Liver (tissue), 9 donors: ENCODE data around the gene INHBA. TPM values are rescaled to one million over a fixed set of nuclear protein-coding genes. Genes with fewer than 3 reads are reported as not detected.

Experiments used
- DNase-seq: peaks from one replicate; pipeline ENCODE4 v3.0.0-alpha.2; 2017; ENCODE audit warnings: low spot score
- H3K27ac ChIP-seq, 2 donors: one replicate each; pipeline ENCODE4 v1.7.0; 2013; ENCODE audit warnings: inconsistent platforms in 2 of 2, low read length in 2 of 2, control low read depth in 1 of 2, low read depth in 1 of 2, mild to moderate bottlenecking in 1 of 2
- H3K27me3 ChIP-seq, 4 donors: one replicate each; pipeline versions ENCODE4 v1.6.1 to v1.7.0; 2013; ENCODE audit warnings: low read length in 3 of 4, inconsistent platforms in 1 of 4, mild to moderate bottlenecking in 1 of 4, moderate library complexity in 1 of 4; ENCODE audit not compliant: control insufficient read depth in 4 of 4, insufficient read depth in 4 of 4
- H3K36me3 ChIP-seq, 4 donors: one replicate each; pipeline versions ENCODE4 v1.6.1 to v1.7.0; 2013; ENCODE audit warnings: low read length in 3 of 4, mild to moderate bottlenecking in 3 of 4, low read depth in 1 of 4, moderate library complexity in 1 of 4; ENCODE audit not compliant: control insufficient read depth in 4 of 4, insufficient read depth in 3 of 4
- H3K4me1 ChIP-seq, 4 donors: one replicate each; pipeline versions ENCODE4 v1.6.1 to v1.7.0; 2013; ENCODE audit warnings: low read length in 3 of 4, mild to moderate bottlenecking in 3 of 4, moderate library complexity in 1 of 4; ENCODE audit not compliant: control insufficient read depth in 4 of 4, insufficient read depth in 4 of 4
- H3K4me3 ChIP-seq, 3 donors: one replicate each; pipeline versions ENCODE4 v1.6.1 to v1.7.0; 2013; ENCODE audit warnings: low read length in 3 of 3, control low read depth in 1 of 3, low read depth in 1 of 3, mild to moderate bottlenecking in 1 of 3
- H3K9ac ChIP-seq, 2 donors: one replicate each; pipeline ENCODE4 v1.7.0; 2013; ENCODE audit warnings: low read length in 2 of 2, mild to moderate bottlenecking in 2 of 2, moderate library complexity in 2 of 2, control low read depth in 1 of 2, low read depth in 1 of 2
- H3K9me3 ChIP-seq, 4 donors: one replicate each; pipeline versions ENCODE4 v1.6.1 to v1.7.0; 2013; ENCODE audit warnings: low read length in 3 of 4; ENCODE audit not compliant: control insufficient read depth in 4 of 4
- EGR1 ChIP-seq, 2 donors: IDR thresholded peaks; 2 replicates each; pipeline ENCODE4 v1.6.1; 2016 to 2018; ENCODE audit warnings: antibody characterized with exemption in 2 of 2, low read depth in 2 of 2
- FOXA2 ChIP-seq: IDR thresholded peaks from 2 replicates; pipeline ENCODE4 v1.6.1; 2016; ENCODE audit warnings: antibody characterized with exemption
- GABPA ChIP-seq, 2 donors: IDR thresholded peaks in 1 of 2; conservative IDR thresholded peaks in 1 of 2; 2 replicates each; pipeline ENCODE4 v1.6.1; 2016; ENCODE audit warnings: antibody characterized with exemption in 2 of 2, mild to moderate bottlenecking in 1 of 2, moderate library complexity in 1 of 2
- HNF4A ChIP-seq, 2 donors: conservative IDR thresholded peaks; 2 replicates each; pipeline ENCODE4 v1.6.1; 2016; ENCODE audit warnings: antibody characterized with exemption in 2 of 2, mild to moderate bottlenecking in 2 of 2
- JUND ChIP-seq, 2 donors: IDR thresholded peaks; 2 replicates each; pipeline ENCODE4 v1.6.1; 2016; ENCODE audit warnings: antibody characterized with exemption in 2 of 2
- NR2F2 ChIP-seq: IDR thresholded peaks from 2 replicates; pipeline ENCODE4 v1.6.1; 2016; ENCODE audit warnings: antibody characterized with exemption
- RAD21 ChIP-seq, 2 donors: IDR thresholded peaks; 2 replicates each; pipeline ENCODE4 v1.6.1; 2016; ENCODE audit warnings: antibody characterized with exemption in 2 of 2, mild to moderate bottlenecking in 2 of 2
- RXRA ChIP-seq, 2 donors: IDR thresholded peaks; 2 replicates each; pipeline ENCODE4 v1.6.1; 2017 to 2018; ENCODE audit warnings: antibody characterized with exemption in 2 of 2, mild to moderate bottlenecking in 1 of 2
- SP1 ChIP-seq: IDR thresholded peaks from 2 replicates; pipeline ENCODE4 v1.6.1; 2018; ENCODE audit warnings: antibody characterized with exemption, mild to moderate bottlenecking
- TAF1 ChIP-seq: conservative IDR thresholded peaks from 2 replicates; pipeline ENCODE4 v1.6.1; 2016; ENCODE audit warnings: antibody characterized with exemption, mild to moderate bottlenecking
- YY1 ChIP-seq: IDR thresholded peaks from 2 replicates; pipeline ENCODE4 v1.6.1; 2016; ENCODE audit warnings: antibody characterized with exemption, mild to moderate bottlenecking
- WGBS: extraction: QIAGEN DNeasy Blood & Tissue Kit; methylation state at CpG from one replicate; pipeline ENCODE4 v1.1.7; 2013; 5-methylcytosine and 5-hydroxymethylcytosine counted together
- polyA plus RNA-seq, 2 donors: library from polyadenylated mRNA; stranded (reverse) in 1 of 2; unstranded in 1 of 2; fragments of 200-250 nt in 1 of 2; fragments of >200 nt in 1 of 2; fragmentation: Nextera tagmentation in 1 of 2; extraction: Ambion mirVana in 1 of 2; gene quantifications; one replicate each; pipeline versions ENCODE4 v1.2.1 to v1.2.3, GENCODE V29; 2013 to 2015
- total RNA-seq, 2 donors: library from RNA; depleted of rRNA; stranded (reverse); fragments of >200 nt; gene quantifications; one replicate each; pipeline ENCODE4 v1.2.3, GENCODE V29; 2014
- TF ChIP-seq, protein P1 (sequence below): IDR thresholded peaks from 2 replicates; pipeline ENCODE4 v1.6.1; 2016; ENCODE audit warnings: antibody characterized with exemption
- TF ChIP-seq, protein P2 (sequence below): IDR thresholded peaks from 2 replicates; pipeline ENCODE4 v1.6.1; 2016; ENCODE audit warnings: antibody characterized with exemption
- TF ChIP-seq, protein P3 (sequence below): fragments of 150-350 bp; IDR thresholded peaks from 2 replicates; pipeline ENCODE4 v1.5.1; 2017; ENCODE audit warnings: improper control_type of control experiment, low read depth, low read length; ENCODE audit not compliant: missing input control
- TF ChIP-seq, protein P4 (sequence below): IDR thresholded peaks from 2 replicates; pipeline ENCODE4 v1.6.1; 2016; ENCODE audit warnings: antibody characterized with exemption
- donor health status: healthy.
- donor health status: healthy.
- donor health status: healthy.
- donor health status: healthy.
- donor health status: healthy.

INHBA gene
- total and polyA plus RNA-seq, 4 donors = 0.23 to 8.9 (median 3.0) TPM

DNA sequence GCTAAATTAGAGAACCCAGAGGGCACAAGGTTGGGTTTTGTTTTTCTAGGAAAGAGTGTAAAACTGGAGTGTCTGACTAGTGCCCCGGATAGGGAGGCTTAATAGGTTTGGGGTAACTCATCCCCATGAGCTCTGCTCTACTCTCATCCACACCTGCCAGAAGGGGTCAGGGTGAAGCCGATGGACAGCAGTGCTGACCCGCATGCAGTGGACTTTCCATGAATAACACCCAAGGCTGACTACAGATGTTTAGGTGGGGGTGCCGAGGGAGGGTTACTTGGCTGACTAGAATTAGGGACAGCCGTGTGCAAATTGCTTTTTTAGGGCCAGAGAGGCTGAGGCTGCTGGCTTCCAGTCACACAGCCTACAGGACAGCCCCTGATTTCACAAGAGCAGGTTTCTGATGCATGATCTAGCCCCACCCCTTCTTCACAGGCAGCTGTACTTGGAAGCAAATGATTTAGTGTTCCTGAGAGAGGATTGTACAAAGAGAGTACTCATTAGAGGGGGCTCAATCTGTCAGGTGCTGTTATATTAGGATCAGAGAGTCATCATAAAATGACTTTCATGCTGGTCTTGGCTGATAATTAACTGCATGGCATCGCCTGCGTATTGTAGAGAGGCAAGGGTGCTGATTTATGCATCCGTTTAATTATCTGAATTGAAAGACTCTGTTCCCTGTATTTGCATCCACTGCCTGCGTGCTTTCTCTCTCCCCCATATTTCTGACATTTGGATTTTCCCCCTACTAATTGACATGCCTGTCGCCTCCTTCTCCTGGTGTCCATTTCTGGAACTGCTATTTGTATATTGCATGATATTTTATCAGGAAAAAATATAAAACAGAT lies 9.5 kb downstream of the INHBA start (continued):
- TF ChIP-seq, protein P1, sequence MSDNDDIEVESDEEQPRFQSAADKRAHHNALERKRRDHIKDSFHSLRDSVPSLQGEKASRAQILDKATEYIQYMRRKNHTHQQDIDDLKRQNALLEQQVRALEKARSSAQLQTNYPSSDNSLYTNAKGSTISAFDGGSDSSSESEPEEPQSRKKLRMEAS = peak; percentile 54
- TF ChIP-seq SP1 (peak; percentile 34), YY1 (peak; percentile 42)

DNA sequence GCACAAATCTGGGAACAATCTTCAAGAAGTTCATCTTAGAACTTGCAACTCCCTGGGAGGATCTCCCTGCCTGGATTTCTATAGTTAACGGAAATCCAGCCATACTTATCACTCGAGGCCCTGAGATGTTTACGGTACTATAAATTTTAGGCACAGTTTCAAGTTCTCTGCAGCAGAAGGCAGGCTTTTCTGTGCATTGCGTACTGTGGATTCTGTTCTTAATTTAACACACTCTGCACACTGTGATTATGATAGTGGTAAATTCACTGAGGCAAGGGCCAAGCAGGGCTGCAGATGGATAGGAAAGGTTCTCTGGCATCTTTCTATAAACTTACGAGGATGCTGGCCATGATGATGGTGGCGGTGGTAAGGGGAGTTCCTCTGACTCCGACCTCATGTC lies 10.6 kb downstream of the INHBA start:
- H3K36me3 ChIP-seq = peaks cover 0 to 3% (median 1%) of the 10 kb centered on the region in 4 donors
- no peaks in the 10 kb centered on the region for H3K27me3 ChIP-seq
- peaks cover 16 to 66% (median 55%) of the 10 kb centered on the region in 4 donors for H3K4me1 ChIP-seq
- no peak overlapping the region for H3K4me3 ChIP-seq
- peak overlapping the region in 1 of 2 donors; percentile 14 for H3K9ac ChIP-seq
- TF ChIP-seq, protein P2, sequence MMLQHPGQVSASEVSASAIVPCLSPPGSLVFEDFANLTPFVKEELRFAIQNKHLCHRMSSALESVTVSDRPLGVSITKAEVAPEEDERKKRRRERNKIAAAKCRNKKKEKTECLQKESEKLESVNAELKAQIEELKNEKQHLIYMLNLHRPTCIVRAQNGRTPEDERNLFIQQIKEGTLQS = no peak
- no peak for TF ChIP-seq TAF1
- peak overlapping the region; percentile 59 to 79 for H3K27ac ChIP-seq
- H3K9me3 ChIP-seq = no peaks in the 10 kb centered on the region
- 54% methylated on average over 7 of the region's 7 CpGs for WGBS
- no peak for DNase-seq

DNA sequence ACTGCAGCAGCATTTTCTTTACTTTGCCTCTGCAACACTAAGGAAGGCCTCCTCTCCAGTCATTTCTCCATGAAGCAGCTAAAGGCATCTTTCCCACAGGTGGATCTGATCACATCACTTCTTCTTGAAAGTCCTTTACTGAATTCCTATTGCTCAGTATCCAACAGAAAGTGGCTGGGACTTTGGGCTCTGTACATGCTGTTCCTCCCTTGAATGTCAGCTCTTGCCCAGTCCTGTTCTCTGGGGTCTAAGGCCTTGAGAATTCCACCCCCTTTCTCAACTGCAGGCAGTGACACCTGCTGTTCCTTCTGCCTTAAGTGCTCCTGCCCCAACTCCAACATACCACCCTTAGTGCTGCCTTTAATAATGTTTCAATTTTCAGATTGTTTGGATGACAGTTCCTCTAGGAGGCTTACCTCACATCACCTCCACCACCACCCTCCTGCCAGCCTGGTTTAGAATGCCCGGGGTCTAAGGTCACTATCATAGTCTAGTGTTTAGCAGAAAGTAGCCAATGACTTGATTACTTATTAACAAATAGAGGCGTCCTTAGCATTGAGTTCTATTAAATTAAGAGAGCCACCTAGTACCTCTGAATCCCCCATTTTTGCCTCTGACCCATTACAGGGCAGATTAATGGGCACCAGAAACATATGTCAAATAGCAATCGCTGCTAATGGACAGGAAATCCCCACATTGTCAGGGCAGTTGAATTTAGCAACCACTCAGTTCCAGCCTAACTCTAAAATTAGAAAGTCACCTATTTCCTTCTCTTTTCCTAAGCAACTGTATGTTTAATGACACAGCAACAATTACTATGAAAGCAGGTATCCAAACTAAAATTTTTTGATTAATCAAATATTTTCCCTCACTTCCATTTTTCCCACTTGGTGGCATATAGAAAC lies 11.4 kb downstream of the INHBA start:
- Histone ChIP-seq H3K27ac (peak overlapping the region; percentile 59 to 79), H3K4me1 (peaks cover 16 to 64% (median 53%) of the 10 kb centered on the region in 4 donors), H3K9me3 (no peaks in the 10 kb centered on the region), H3K4me3 (no peak overlapping the region), H3K27me3 (no peaks in the 10 kb centered on the region), H3K36me3 (peaks cover 0 to 3% (median 1%) of the 10 kb centered on the region in 4 donors), H3K9ac (peak overlapping the region in 1 of 2 donors; percentile 14)
- TF ChIP-seq RAD21 (IDR thresholded peaks at IDR 0.05) (peak; percentile 45 to 63), SP1 (peak; percentile 83), EGR1 (IDR thresholded peaks at IDR 0.05; ENCODE audit: low read depth in 2 of 2) (peak in 1 of 2 donors; percentile 16), HNF4A (conservative IDR thresholded peaks at IDR 0.05) (peak; percentile 86 to 88), FOXA2 (peak; percentile 12), GABPA (IDR thresholded peaks at IDR 0.05 in 1 of 2, conservative IDR thresholded peaks at IDR 0.05 in 1 of 2) (no peak), JUND (IDR thresholded peaks at IDR 0.05) (peak in 1 of 2 donors; percentile 39), TAF1 (no peak), RXRA (IDR thresholded peaks at IDR 0.05) (peak; percentile 93), NR2F2 (peak; percentile 79), YY1 (peak; percentile 62)
- TF ChIP-seq, protein P3, sequence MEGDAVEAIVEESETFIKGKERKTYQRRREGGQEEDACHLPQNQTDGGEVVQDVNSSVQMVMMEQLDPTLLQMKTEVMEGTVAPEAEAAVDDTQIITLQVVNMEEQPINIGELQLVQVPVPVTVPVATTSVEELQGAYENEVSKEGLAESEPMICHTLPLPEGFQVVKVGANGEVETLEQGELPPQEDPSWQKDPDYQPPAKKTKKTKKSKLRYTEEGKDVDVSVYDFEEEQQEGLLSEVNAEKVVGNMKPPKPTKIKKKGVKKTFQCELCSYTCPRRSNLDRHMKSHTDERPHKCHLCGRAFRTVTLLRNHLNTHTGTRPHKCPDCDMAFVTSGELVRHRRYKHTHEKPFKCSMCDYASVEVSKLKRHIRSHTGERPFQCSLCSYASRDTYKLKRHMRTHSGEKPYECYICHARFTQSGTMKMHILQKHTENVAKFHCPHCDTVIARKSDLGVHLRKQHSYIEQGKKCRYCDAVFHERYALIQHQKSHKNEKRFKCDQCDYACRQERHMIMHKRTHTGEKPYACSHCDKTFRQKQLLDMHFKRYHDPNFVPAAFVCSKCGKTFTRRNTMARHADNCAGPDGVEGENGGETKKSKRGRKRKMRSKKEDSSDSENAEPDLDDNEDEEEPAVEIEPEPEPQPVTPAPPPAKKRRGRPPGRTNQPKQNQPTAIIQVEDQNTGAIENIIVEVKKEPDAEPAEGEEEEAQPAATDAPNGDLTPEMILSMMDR = no peak
- TF ChIP-seq, protein P1 = peak; percentile 59
- TF ChIP-seq, protein P4, sequence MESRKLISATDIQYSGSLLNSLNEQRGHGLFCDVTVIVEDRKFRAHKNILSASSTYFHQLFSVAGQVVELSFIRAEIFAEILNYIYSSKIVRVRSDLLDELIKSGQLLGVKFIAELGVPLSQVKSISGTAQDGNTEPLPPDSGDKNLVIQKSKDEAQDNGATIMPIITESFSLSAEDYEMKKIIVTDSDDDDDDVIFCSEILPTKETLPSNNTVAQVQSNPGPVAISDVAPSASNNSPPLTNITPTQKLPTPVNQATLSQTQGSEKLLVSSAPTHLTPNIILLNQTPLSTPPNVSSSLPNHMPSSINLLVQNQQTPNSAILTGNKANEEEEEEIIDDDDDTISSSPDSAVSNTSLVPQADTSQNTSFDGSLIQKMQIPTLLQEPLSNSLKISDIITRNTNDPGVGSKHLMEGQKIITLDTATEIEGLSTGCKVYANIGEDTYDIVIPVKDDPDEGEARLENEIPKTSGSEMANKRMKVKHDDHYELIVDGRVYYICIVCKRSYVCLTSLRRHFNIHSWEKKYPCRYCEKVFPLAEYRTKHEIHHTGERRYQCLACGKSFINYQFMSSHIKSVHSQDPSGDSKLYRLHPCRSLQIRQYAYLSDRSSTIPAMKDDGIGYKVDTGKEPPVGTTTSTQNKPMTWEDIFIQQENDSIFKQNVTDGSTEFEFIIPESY = peak; percentile 40
- WGBS = 18% methylated on average over 3 of the region's 3 CpGs
- DNase-seq = no peak
